ENCODE data around the gene MSN.

The MSN gene

DNA sequence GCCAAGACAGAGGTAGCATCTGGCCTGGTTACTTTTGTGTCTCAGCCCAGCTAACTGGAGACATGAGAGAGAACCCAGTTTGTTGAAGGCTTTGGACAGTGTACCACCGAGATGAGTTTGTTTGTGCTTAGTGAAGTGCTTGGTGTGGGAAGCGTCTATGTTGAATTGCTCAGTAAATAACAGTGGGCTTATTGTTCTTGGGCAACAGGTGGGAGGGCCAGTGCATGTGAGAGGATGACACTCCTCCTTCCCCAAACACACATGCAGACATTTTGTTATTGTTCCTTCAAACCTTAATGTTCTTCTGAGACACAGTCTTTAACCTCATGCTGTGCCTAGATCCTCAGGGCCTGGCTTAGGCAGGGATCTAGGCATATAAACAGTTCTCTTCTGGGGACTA is 39.7 kb downstream of the MSN start:
- DNase-seq (ENCODE audit: extremely low read depth, low read depth), result no peak
- no peak for TF ChIP-seq CTCF (IDR thresholded peaks at IDR 0.05; ENCODE audit: low read depth, low read length, missing control alignments)
- H3K4me3 ChIP-seq (replicated peaks; ENCODE audit: low read depth, low read length), result no peak overlapping the region

GRCh38 chrX:65712005-65712806 is 44.8 kb downstream of the MSN start:
- TF ChIP-seq CTCF (IDR thresholded peaks at IDR 0.05; ENCODE audit: low read depth, low read length, missing control alignments), result no peak
- DNase-seq (ENCODE audit: extremely low read depth, low read depth), result no peak
- no peak overlapping the region for H3K4me3 ChIP-seq (replicated peaks; ENCODE audit: low read depth, low read length)

GRCh38 chrX:65718538-65718937 is 51.1 kb downstream of the MSN start:
- TF ChIP-seq CTCF (IDR thresholded peaks at IDR 0.05; ENCODE audit: low read depth, low read length, missing control alignments), result no peak
- H3K4me3 ChIP-seq (replicated peaks; ENCODE audit: low read depth, low read length), result no peak overlapping the region
- no peak for DNase-seq (ENCODE audit: extremely low read depth, low read depth)

DNA sequence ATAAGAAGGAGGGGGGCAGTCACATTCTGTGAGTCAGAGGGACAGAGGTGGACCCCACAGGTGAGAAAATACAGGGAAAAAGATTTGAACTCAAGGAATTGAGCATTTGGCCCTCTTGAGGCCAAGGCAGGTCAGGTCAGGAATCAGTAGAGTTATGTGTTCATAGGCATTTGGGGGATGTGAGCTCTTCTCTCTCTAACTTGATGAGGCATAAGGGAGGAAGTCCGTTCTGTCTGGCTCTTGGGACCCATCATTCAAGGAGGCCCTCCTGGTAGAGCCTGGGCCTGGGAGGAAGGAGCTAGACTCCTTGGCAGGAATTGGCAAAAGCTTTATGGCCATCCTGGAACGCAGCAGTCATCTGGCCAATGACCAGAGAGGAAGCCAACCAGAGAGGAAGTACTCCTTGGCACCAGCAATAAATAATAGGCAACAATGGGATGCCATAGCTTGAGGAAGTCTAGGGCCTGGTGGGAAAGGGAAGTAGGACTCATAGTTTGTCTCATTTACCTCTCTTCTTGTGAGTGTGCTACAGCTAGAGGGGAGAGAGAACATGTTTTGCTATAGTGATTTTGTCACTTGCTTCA is 53.0 kb downstream of the MSN start:
- no peak for TF ChIP-seq CTCF (IDR thresholded peaks at IDR 0.05; ENCODE audit: low read depth, low read length, missing control alignments)

DNA sequence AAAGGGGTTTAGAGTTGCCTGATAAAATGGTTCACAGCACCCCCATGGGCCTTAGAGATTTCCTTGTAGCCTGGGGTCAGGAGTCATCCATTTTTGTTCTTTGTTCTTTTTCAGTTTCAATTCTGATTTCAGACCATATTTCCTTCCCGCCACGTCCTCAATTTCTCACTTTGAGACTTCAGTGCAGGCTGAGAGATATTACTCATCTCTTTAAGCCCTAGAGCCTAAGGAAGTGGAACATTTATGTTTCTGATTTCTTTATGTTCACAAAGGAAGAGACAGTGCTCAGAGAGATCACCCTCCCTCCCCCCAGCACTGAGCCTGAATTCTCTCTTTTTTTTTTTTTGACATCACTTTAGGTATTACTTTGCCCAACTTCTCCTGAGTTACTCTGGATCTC is 56.3 kb downstream of the MSN start:
- DNase-seq (ENCODE audit: extremely low read depth, low read depth), result no peak
- no peak overlapping the region for H3K4me3 ChIP-seq (replicated peaks; ENCODE audit: low read depth, low read length)
- TF ChIP-seq CTCF (IDR thresholded peaks at IDR 0.05; ENCODE audit: low read depth, low read length, missing control alignments), result no peak

More for the DNA sequence above, 53.0 kb downstream of the MSN start:
- no peak for DNase-seq (ENCODE audit: extremely low read depth, low read depth)
- no peak overlapping the region for H3K4me3 ChIP-seq (replicated peaks; ENCODE audit: low read depth, low read length)

- no peak for TF ChIP-seq CTCF (IDR thresholded peaks at IDR 0.05; ENCODE audit: low read depth, low read length, missing control alignments)
- no peak for DNase-seq (ENCODE audit: extremely low read depth, low read depth)
- no peak overlapping the region for H3K4me3 ChIP-seq (replicated peaks; ENCODE audit: low read depth, low read length)
These were observed 59.3 kb downstream of the MSN start for GRCh38 chrX:65726715-65727114.

Measured in HFF-Myc (cell line).